Type B pancreatic cell (in vitro differentiated cells): ENCODE data around the gene SNTG2. TPM values are rescaled to one million over a fixed set of nuclear protein-coding genes. Genes with fewer than 3 reads are reported as not detected.

Source experiments
- DNase-seq: peaks from one replicate; pipeline ENCODE4 v3.0.0; 2021; ENCODE audit warnings: mixed read lengths; ENCODE audit not compliant: unreplicated experiment; ENCODE audit errors: extremely low spot score
- H3K27ac Mint-ChIP-seq: 2 replicates; pipeline ENCODE4 v1.8.0; 2021; ENCODE audit warnings: mild to moderate bottlenecking, mixed read lengths
- H3K27me3 Mint-ChIP-seq: 2 replicates; pipeline ENCODE4 v1.8.0; 2021; ENCODE audit warnings: mixed read lengths
- H3K36me3 Mint-ChIP-seq: 2 replicates; pipeline ENCODE4 v1.8.0; 2021; ENCODE audit warnings: mixed read lengths
- H3K4me1 Mint-ChIP-seq: one replicate; pipeline ENCODE4 v1.8.0; 2021; ENCODE audit warnings: mixed read lengths; ENCODE audit not compliant: unreplicated experiment
- H3K4me3 Mint-ChIP-seq: 2 replicates; pipeline ENCODE4 v1.8.0; 2021; ENCODE audit warnings: mild to moderate bottlenecking, mixed read lengths
- H3K9me3 Mint-ChIP-seq: 2 replicates; pipeline ENCODE4 v1.8.0; 2021; ENCODE audit warnings: mixed read lengths
- CTCF ChIP-seq: fragments of 200-600 bp; sonication (generic); conservative IDR thresholded peaks from 2 replicates; pipeline ENCODE4 v1.5.0; 2021; ENCODE audit warnings: antibody characterized with exemption, mild to moderate bottlenecking
- total RNA-seq: library from RNA; stranded (reverse); gene quantifications from 2 replicates; pipeline ENCODE4 v1.2.1, GENCODE V29; 2021; ENCODE audit warnings: low replicate concordance

The SNTG2 gene
- total RNA-seq, 1 donor from 2014 or later = 1.1 TPM

GRCh38 chr2:963876-964275, 13.2 kb downstream of the SNTG2 start:
- Mint-ChIP-seq H3K36me3 (no peaks in the 10 kb centered on the region), H3K27ac (no peak overlapping the region), H3K27me3 (peaks cover 15% of the 10 kb centered on the region), H3K4me3 (no peak overlapping the region), H3K4me1 (peaks cover 6% of the 10 kb centered on the region), H3K9me3 (no peaks in the 10 kb centered on the region)
- TF ChIP-seq CTCF = no peak
- DNase-seq = no peak

GRCh38 chr2:964562-964961, 13.9 kb downstream of the SNTG2 start:
- Mint-ChIP-seq H3K4me3 (no peak overlapping the region), H3K4me1 (peaks cover 6% of the 10 kb centered on the region), H3K9me3 (peaks cover 3% of the 10 kb centered on the region), H3K27me3 (peaks cover 15% of the 10 kb centered on the region), H3K36me3 (no peaks in the 10 kb centered on the region), H3K27ac (no peak overlapping the region)
- no peak for TF ChIP-seq CTCF
- no peak for DNase-seq

- Mint-ChIP-seq H3K27ac (no peak overlapping the region), H3K9me3 (peaks cover 7% of the 10 kb centered on the region), H3K27me3 (peaks cover 15% of the 10 kb centered on the region), H3K4me3 (no peak overlapping the region), H3K4me1 (peaks cover 6% of the 10 kb centered on the region), H3K36me3 (no peaks in the 10 kb centered on the region)
- DNase-seq = no peak
- no peak for TF ChIP-seq CTCF
These were observed 15.0 kb downstream of the SNTG2 start for GRCh38 chr2:965640-966147.

- Mint-ChIP-seq H3K4me3 (no peak overlapping the region), H3K4me1 (no peaks in the 10 kb centered on the region), H3K27ac (no peak overlapping the region), H3K36me3 (no peaks in the 10 kb centered on the region), H3K9me3 (peaks cover 16% of the 10 kb centered on the region), H3K27me3 (peaks cover 8% of the 10 kb centered on the region)
- DNase-seq = no peak
- TF ChIP-seq CTCF = no peak
These were observed 22.5 kb downstream of the SNTG2 start for GRCh38 chr2:973129-973528.

GRCh38 chr2:974054-974453, 23.4 kb downstream of the SNTG2 start:
- Mint-ChIP-seq H3K36me3 (no peaks in the 10 kb centered on the region), H3K27me3 (peaks cover 8% of the 10 kb centered on the region), H3K27ac (no peak overlapping the region), H3K4me3 (no peak overlapping the region), H3K4me1 (no peaks in the 10 kb centered on the region), H3K9me3 (peaks cover 16% of the 10 kb centered on the region)
- no peak for TF ChIP-seq CTCF
- no peak for DNase-seq

GRCh38 chr2:974502-974901, 23.9 kb downstream of the SNTG2 start:
- H3K27me3 Mint-ChIP-seq = peaks cover 6% of the 10 kb centered on the region
- DNase-seq = no peak
- TF ChIP-seq CTCF = no peak
- no peaks in the 10 kb centered on the region for H3K36me3 Mint-ChIP-seq
- H3K27ac Mint-ChIP-seq = no peak overlapping the region
- no peak overlapping the region for H3K4me3 Mint-ChIP-seq
- H3K9me3 Mint-ChIP-seq = peaks cover 13% of the 10 kb centered on the region
- no peaks in the 10 kb centered on the region for H3K4me1 Mint-ChIP-seq
